HepG2 (cell line): ENCODE measurements around the gene HNF1B. TPM values are rescaled to one million over a fixed set of nuclear protein-coding genes. Genes with fewer than 3 reads are reported as not detected.

Experiments
- AFF4 ChIP-seq: sonication (generic); formaldehyde crosslinking; IDR thresholded peaks from 2 replicates; pipeline ENCODE4 v1.4.0; 2020; ENCODE audit warnings: missing genetic modification reagents
- ELF4 ChIP-seq: sonication (generic); formaldehyde crosslinking; IDR thresholded peaks from 2 replicates; pipeline ENCODE4 v1.5.0; 2020; ENCODE audit warnings: missing genetic modification reagents, mild to moderate bottlenecking, moderate library complexity, borderline replicate concordance
- HNRNPL ChIP-seq: fragments of 200-400 bp; formaldehyde crosslinking; IDR thresholded peaks from 2 replicates; pipeline ENCODE4 v1.6.1; 2017; ENCODE audit warnings: mild to moderate bottlenecking, low read depth, low read length
- HOXA5 ChIP-seq: sonication (generic); formaldehyde crosslinking; IDR thresholded peaks from 2 replicates; pipeline ENCODE4 v1.4.0; 2020; ENCODE audit warnings: missing genetic modification reagents
- KLF13 ChIP-seq: sonication (generic); formaldehyde crosslinking; IDR thresholded peaks from 2 replicates; pipeline ENCODE4 v1.4.0; 2020; ENCODE audit warnings: mild to moderate bottlenecking, missing genetic modification reagents
- MXI1 ChIP-seq: IDR thresholded peaks from 3 replicates; pipeline ENCODE4 v1.6.1; 2012; ENCODE audit warnings: low read depth, low read length, inconsistent platforms, borderline replicate concordance
- NKX3-1 ChIP-seq: sonication (generic); formaldehyde crosslinking; IDR thresholded peaks from 2 replicates; pipeline ENCODE4 v1.5.0; 2020; ENCODE audit warnings: missing genetic modification reagents
- TCF7L2 ChIP-seq: IDR thresholded peaks from 2 replicates; pipeline ENCODE4 v1.6.1; 2011; ENCODE audit warnings: mild to moderate bottlenecking, low read depth, low read length, moderate library complexity
- THAP11 ChIP-seq: IDR thresholded peaks from 2 replicates; pipeline ENCODE4 v1.6.1; 2016; ENCODE audit warnings: missing biosample characterization, missing genetic modification reagents
- THAP9 ChIP-seq: sonication (generic); formaldehyde crosslinking; IDR thresholded peaks from 2 replicates; pipeline ENCODE4; 2020; ENCODE audit warnings: missing genetic modification reagents, mild to moderate bottlenecking, borderline replicate concordance
- ZMAT3 ChIP-seq: sonication (generic); formaldehyde crosslinking; conservative IDR thresholded peaks from 2 replicates; pipeline ENCODE4 v1.7.0; 2021; ENCODE audit warnings: missing genetic modification reagents
- ZNF549 ChIP-seq: sonication (generic); formaldehyde crosslinking; IDR thresholded peaks from 2 replicates; pipeline ENCODE4 v1.5.0; 2020; ENCODE audit warnings: missing genetic modification reagents
- ZNF552 ChIP-seq: sonication (generic); formaldehyde crosslinking; IDR thresholded peaks from 2 replicates; pipeline ENCODE4 v1.9.0; 2022; ENCODE audit warnings: missing genetic modification reagents, mild to moderate bottlenecking, borderline replicate concordance
- ZNF564 ChIP-seq: sonication (generic); formaldehyde crosslinking; IDR thresholded peaks from 2 replicates; pipeline ENCODE4 v1.8.1; 2023; ENCODE audit warnings: mild to moderate bottlenecking, missing genetic modification reagents
- ZNF770 ChIP-seq: sonication (generic); formaldehyde crosslinking; IDR thresholded peaks from 2 replicates; pipeline ENCODE4 v1.5.0; 2020; ENCODE audit warnings: mild to moderate bottlenecking, missing genetic modification reagents
- ZNF781 ChIP-seq: sonication (generic); formaldehyde crosslinking; IDR thresholded peaks from 2 replicates; pipeline ENCODE4 v1.5.1; 2020; ENCODE audit warnings: borderline replicate concordance, mild to moderate bottlenecking, missing genetic modification reagents; ENCODE audit errors: not compliant biosample characterization
- polyA plus RNA-seq, 8 experiments: library from polyadenylated mRNA; depleted of rRNA in 3 of 8; stranded (reverse) in 7 of 8; unstranded in 1 of 8; fragments of >200 nt; fragmentation: Illumina TruSeq in 4 of 8; extraction: Trizol in 4 of 8; gene quantifications; 2 replicates each; pipeline versions ENCODE4 v1.2.1 to v1.2.3, GENCODE V29; 2011 to 2016; ENCODE audit warnings: low read depth in 4 of 8, missing spikeins in 1 of 8, mixed read lengths in 1 of 8; ENCODE audit not compliant: insufficient read depth in 1 of 8
- total RNA-seq, 5 experiments: library from RNA; depleted of rRNA; stranded (reverse); fragments of >200 nt; fragmentation: Illumina TruSeq; extraction: Trizol; gene quantifications; 2 replicates each; pipeline ENCODE4 v1.2.3, GENCODE V29; 2016; ENCODE audit warnings: low read depth in 1 of 5

Gene HNF1B
- total and polyA plus RNA-seq, 2 of the 13 experiments (the other 11 are each of a cell fraction or from before 2014, with no cell fraction given): 1.9 to 5.3 TPM

- TF ChIP-seq AFF4 (CRISPR knock-in tag): no peak
- 0 out of 2 replicates have a peak, but pooled peaks have one; percentile 5 for TF ChIP-seq THAP11 (CRISPR knock-in tag)
- TF ChIP-seq ZNF549 (CRISPR knock-in tag): no peak
- peak; percentile 74; the same call in 1 of the 2 replicates for TF ChIP-seq ZNF564
- peak; percentile 2; the same call in 1 of the 2 replicates for TF ChIP-seq HNRNPL
- no peak for TF ChIP-seq TCF7L2
- no peak for TF ChIP-seq ZNF552 (CRISPR knock-in tag)
- peak; percentile 66; the same call in 1 of the 2 replicates for TF ChIP-seq ZMAT3 (CRISPR knock-in tag)
- TF ChIP-seq MXI1: 0 out of 3 replicates have a peak, but pooled peaks have one; percentile 2
- no peak for TF ChIP-seq KLF13 (CRISPR knock-in tag)
- TF ChIP-seq ZNF781 (CRISPR knock-in tag): peak; percentile 37
- no peak for TF ChIP-seq NKX3-1 (CRISPR knock-in tag)
- TF ChIP-seq HOXA5 (CRISPR knock-in tag): no peak
- no peak; the same call in 1 of the 2 replicates for TF ChIP-seq THAP9 (CRISPR knock-in tag)
- no peak for TF ChIP-seq ELF4 (CRISPR knock-in tag)
- no peak for TF ChIP-seq ZNF770 (CRISPR knock-in tag)
Measured at GRCh38 chr17:37743875-37744632, 805 bp downstream of the HNF1B start (continued).
